Measurements from ENCODE around the gene TNNC1. TPM values are rescaled to one million over a fixed set of nuclear protein-coding genes. Genes with fewer than 3 reads are reported as not detected.

TNNC1 gene
- total RNA-seq, 4 donors from 2014 or later, result 1.2 to 7.1 (median 4.0) TPM; not detected in 1

GRCh38 chr3:52432691-52433141 is 21.1 kb downstream of the TNNC1 start:
- TF ChIP-seq POLR2AphosphoS5 (IDR thresholded peaks at IDR 0.05), result no peak
- TF ChIP-seq CTCF (IDR thresholded peaks at IDR 0.05), result no peak
- no peak for TF ChIP-seq EP300 (IDR thresholded peaks at IDR 0.05)
- TF ChIP-seq POLR2A (IDR thresholded peaks at IDR 0.05; ENCODE audit: low read depth), result no peak
- WGBS, result 41% methylated on average over 2 of the region's 4 CpGs
- Histone ChIP-seq H3K9me3 (no peaks in the 10 kb centered on the region), H3K4me1 (peaks cover 23 to 58% (median 31%) of the 10 kb centered on the region in 4 donors), H3K27me3 (no peaks in the 10 kb centered on the region), H3K27ac (replicated peaks in 1 of 4) (peak overlapping the region in 2 of 4 donors; percentile 7 to 22), H3K4me3 (no peak overlapping the region), H3K36me3 (no peaks in the 10 kb centered on the region)
- intact Hi-C loops (cut with DNase I), result no loop called here
- DNase-seq (ENCODE audit: extremely low spot score), result no peak

- Histone ChIP-seq H3K4me3 (no peak overlapping the region), H3K4me1 (peaks cover 23 to 55% (median 29%) of the 10 kb centered on the region in 4 donors), H3K27me3 (no peaks in the 10 kb centered on the region), H3K36me3 (no peaks in the 10 kb centered on the region), H3K27ac (replicated peaks in 1 of 4) (peak overlapping the region in 2 of 4 donors; percentile 7 to 22), H3K9me3 (no peaks in the 10 kb centered on the region)
- no peak for DNase-seq (ENCODE audit: extremely low spot score)
- intact Hi-C loops (cut with DNase I), result no loop called here
- WGBS, result 86% methylated on average over 5 of the region's 6 CpGs
- TF ChIP-seq EP300 (IDR thresholded peaks at IDR 0.05), result no peak
- no peak for TF ChIP-seq POLR2AphosphoS5 (IDR thresholded peaks at IDR 0.05)
- no peak for TF ChIP-seq CTCF (IDR thresholded peaks at IDR 0.05)
- TF ChIP-seq POLR2A (IDR thresholded peaks at IDR 0.05; ENCODE audit: low read depth), result no peak
Measured at GRCh38 chr3:52432225-52432624, 21.6 kb downstream of the TNNC1 start.

GRCh38 chr3:52431459-52432223 is 22.2 kb downstream of the TNNC1 start:
- H3K27ac ChIP-seq (replicated peaks in 1 of 4), result peak overlapping the region in 2 of 4 donors; percentile 7 to 22
- no peak for TF ChIP-seq POLR2AphosphoS5 (IDR thresholded peaks at IDR 0.05)
- no peaks in the 10 kb centered on the region for H3K27me3 ChIP-seq
- no peak overlapping the region for H3K4me3 ChIP-seq
- WGBS, result 71% methylated on average over 10 of the region's 10 CpGs
- no peaks in the 10 kb centered on the region for H3K9me3 ChIP-seq
- H3K4me1 ChIP-seq, result peaks cover 23 to 49% (median 24%) of the 10 kb centered on the region in 4 donors
- intact Hi-C loops (cut with DNase I), result no loop called here
- DNase-seq (ENCODE audit: extremely low spot score), result no peak
- H3K36me3 ChIP-seq, result no peaks in the 10 kb centered on the region

GRCh38 chr3:52430416-52430810 is 23.4 kb downstream of the TNNC1 start:
- intact Hi-C loops (cut with DNase I), result no loop called here
- no peak for TF ChIP-seq POLR2AphosphoS5 (IDR thresholded peaks at IDR 0.05)
- TF ChIP-seq EP300 (IDR thresholded peaks at IDR 0.05), result no peak
- no peak for TF ChIP-seq CTCF (IDR thresholded peaks at IDR 0.05)
- no peak for TF ChIP-seq POLR2A (IDR thresholded peaks at IDR 0.05; ENCODE audit: low read depth)
- no peaks in the 10 kb centered on the region for H3K27me3 ChIP-seq
- H3K4me1 ChIP-seq, result peaks cover 23 to 49% (median 24%) of the 10 kb centered on the region in 4 donors
- no peak overlapping the region for H3K4me3 ChIP-seq
- WGBS, result 91% methylated on average over 9 of the region's 9 CpGs
- peak overlapping the region in 1 of 4 donors; percentile 18 for H3K27ac ChIP-seq (replicated peaks in 1 of 4)
- no peaks in the 10 kb centered on the region for H3K36me3 ChIP-seq
- no peaks in the 10 kb centered on the region for H3K9me3 ChIP-seq
- no peak for DNase-seq (ENCODE audit: extremely low spot score)

- no peak for DNase-seq (ENCODE audit: extremely low spot score)
- Histone ChIP-seq H3K27ac (replicated peaks in 1 of 4) (peak overlapping the region in 2 of 4 donors; percentile 3 to 18), H3K4me1 (peaks cover 23 to 49% (median 24%) of the 10 kb centered on the region in 4 donors)
Measured at GRCh38 chr3:52429779-52430415, 23.9 kb downstream of the TNNC1 start.

More at GRCh38 chr3:52429779-52430415, 23.9 kb downstream of the TNNC1 start:
- 79% methylated on average over 7 of the region's 7 CpGs for WGBS
- Histone ChIP-seq H3K9me3 (no peaks in the 10 kb centered on the region), H3K4me3 (no peak overlapping the region), H3K27me3 (no peaks in the 10 kb centered on the region), H3K36me3 (no peaks in the 10 kb centered on the region)
- TF ChIP-seq POLR2A (IDR thresholded peaks at IDR 0.05; ENCODE audit: low read depth) (no peak), CTCF (IDR thresholded peaks at IDR 0.05) (no peak), POLR2AphosphoS5 (IDR thresholded peaks at IDR 0.05) (no peak), EP300 (IDR thresholded peaks at IDR 0.05) (no peak)
- intact Hi-C loops (cut with DNase I), result no loop called here
